Measurements from ENCODE around the gene MAST3. TPM values are rescaled to one million over a fixed set of nuclear protein-coding genes. Genes with fewer than 3 reads are reported as not detected.

MAST3 gene
- total and polyA plus RNA-seq, 2 of the 13 experiments (the other 11 are each of a cell fraction or from before 2014, with no cell fraction given), result 4.1 to 4.6 TPM

- TF ChIP-seq, protein P1, sequence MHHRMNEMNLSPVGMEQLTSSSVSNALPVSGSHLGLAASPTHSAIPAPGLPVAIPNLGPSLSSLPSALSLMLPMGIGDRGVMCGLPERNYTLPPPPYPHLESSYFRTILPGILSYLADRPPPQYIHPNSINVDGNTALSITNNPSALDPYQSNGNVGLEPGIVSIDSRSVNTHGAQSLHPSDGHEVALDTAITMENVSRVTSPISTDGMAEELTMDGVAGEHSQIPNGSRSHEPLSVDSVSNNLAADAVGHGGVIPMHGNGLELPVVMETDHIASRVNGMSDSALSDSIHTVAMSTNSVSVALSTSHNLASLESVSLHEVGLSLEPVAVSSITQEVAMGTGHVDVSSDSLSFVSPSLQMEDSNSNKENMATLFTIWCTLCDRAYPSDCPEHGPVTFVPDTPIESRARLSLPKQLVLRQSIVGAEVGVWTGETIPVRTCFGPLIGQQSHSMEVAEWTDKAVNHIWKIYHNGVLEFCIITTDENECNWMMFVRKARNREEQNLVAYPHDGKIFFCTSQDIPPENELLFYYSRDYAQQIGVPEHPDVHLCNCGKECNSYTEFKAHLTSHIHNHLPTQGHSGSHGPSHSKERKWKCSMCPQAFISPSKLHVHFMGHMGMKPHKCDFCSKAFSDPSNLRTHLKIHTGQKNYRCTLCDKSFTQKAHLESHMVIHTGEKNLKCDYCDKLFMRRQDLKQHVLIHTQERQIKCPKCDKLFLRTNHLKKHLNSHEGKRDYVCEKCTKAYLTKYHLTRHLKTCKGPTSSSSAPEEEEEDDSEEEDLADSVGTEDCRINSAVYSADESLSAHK (CRISPR knock-in tag; IDR thresholded peaks at IDR 0.05; ENCODE audit: borderline replicate concordance), result no peak
- no peak for TF ChIP-seq ATM (IDR thresholded peaks at IDR 0.05; ENCODE audit: borderline replicate concordance)
- TF ChIP-seq ZNF687 (CRISPR knock-in tag; IDR thresholded peaks at IDR 0.05), result peak; percentile 77
- TF ChIP-seq ZNF660 (CRISPR knock-in tag; IDR thresholded peaks at IDR 0.05; ENCODE audit: borderline replicate concordance, low read depth), result no peak
- peak; percentile 57; the same call in 1 of the 2 replicates for TF ChIP-seq FOSL2 (CRISPR knock-in tag; IDR thresholded peaks at IDR 0.05)
- no peak for TF ChIP-seq STAT6 (CRISPR knock-in tag; IDR thresholded peaks at IDR 0.05; ENCODE audit: borderline replicate concordance)
- no peak; the same call in 1 of the 2 replicates for TF ChIP-seq ELF1 (CRISPR knock-in tag; IDR thresholded peaks at IDR 0.05)
- TF ChIP-seq GLI4 (CRISPR knock-in tag; IDR thresholded peaks at IDR 0.05; ENCODE audit: borderline replicate concordance), result no peak
- TF ChIP-seq ZNF768 (CRISPR knock-in tag; IDR thresholded peaks at IDR 0.05), result no peak
- peak; percentile 41; the same call in 1 of the 2 replicates for TF ChIP-seq ZMYM4 (CRISPR knock-in tag; IDR thresholded peaks at IDR 0.05)
- TF ChIP-seq ARHGAP35 (CRISPR knock-in tag; IDR thresholded peaks at IDR 0.05; ENCODE audit: borderline replicate concordance), result no peak
- TF ChIP-seq ZNF567 (CRISPR knock-in tag; IDR thresholded peaks at IDR 0.05; ENCODE audit: borderline replicate concordance), result no peak
- no peak for TF ChIP-seq MED8 (CRISPR knock-in tag; IDR thresholded peaks at IDR 0.05; ENCODE audit: insufficient replicate concordance)
- TF ChIP-seq ZNF597 (CRISPR knock-in tag; IDR thresholded peaks at IDR 0.05), result 0 out of 2 replicates have a peak, but pooled peaks have one; percentile 15
- no peak for TF ChIP-seq PRPF4 (IDR thresholded peaks at IDR 0.05; ENCODE audit: low read depth, low read length, poor library complexity, severe bottlenecking)
- peak; percentile 85 for TF ChIP-seq ZNF263 (CRISPR knock-in tag; IDR thresholded peaks at IDR 0.05)
- TF ChIP-seq ZNF232 (CRISPR knock-in tag; IDR thresholded peaks at IDR 0.05; ENCODE audit: borderline replicate concordance), result no peak
- TF ChIP-seq PHB2 (IDR thresholded peaks at IDR 0.05; ENCODE audit: partially characterized antibody), result no peak
- TF ChIP-seq ZNF644 (CRISPR knock-in tag; IDR thresholded peaks at IDR 0.05; ENCODE audit: low read depth), result peak; percentile 82; the same call in 1 of the 2 replicates
- no peak for TF ChIP-seq ZNF749 (CRISPR knock-in tag; IDR thresholded peaks at IDR 0.05; ENCODE audit: borderline replicate concordance)
Observed at GRCh38 chr19:18109341-18109732, 11.8 kb downstream of the MAST3 start (continued).

All from HepG2 (cell line).